Choroid plexus epithelial cell (primary cell): ENCODE measurements around the gene DST.
A peak's percentile ranks its signal among the peaks of the same experiment; 100 is the strongest.

ENCODE experiments used
- DNase-seq: peaks from one replicate; pipeline ENCODE4 v3.0.0-alpha.2; 2010; ENCODE audit warnings: low read depth
- H3K4me3 ChIP-seq: 2 replicates; pipeline ENCODE4 v1.5.1; 2011; ENCODE audit warnings: low read depth, mild to moderate bottlenecking, control low read depth, low read length, moderate library complexity
- CTCF ChIP-seq: conservative IDR thresholded peaks from 2 replicates; pipeline ENCODE4 v1.5.1; 2011; ENCODE audit warnings: low read depth, mild to moderate bottlenecking, control low read depth, inconsistent platforms, low read length, moderate library complexity

Gene DST

GRCh38 chr6:56514395-56514794, 128.3 kb downstream of the DST start:
- TF ChIP-seq CTCF: no peak
- no peak overlapping the region for H3K4me3 ChIP-seq
- DNase-seq: peak; percentile 84

GRCh38 chr6:56513631-56514030, 129.1 kb downstream of the DST start:
- no peak for DNase-seq
- no peak overlapping the region for H3K4me3 ChIP-seq
- no peak for TF ChIP-seq CTCF

- DNase-seq: no peak
- no peak for TF ChIP-seq CTCF
- no peak overlapping the region for H3K4me3 ChIP-seq
These were observed 131.1 kb downstream of the DST start for GRCh38 chr6:56511591-56511990.

- no peak overlapping the region for H3K4me3 ChIP-seq
- TF ChIP-seq CTCF: no peak
- DNase-seq: peak; percentile 73
These were observed 131.6 kb downstream of the DST start for GRCh38 chr6:56510984-56511531.

- no peak for TF ChIP-seq CTCF
- no peak for DNase-seq
- no peak overlapping the region for H3K4me3 ChIP-seq
These were observed 133.7 kb downstream of the DST start for GRCh38 chr6:56509031-56509430.

- H3K4me3 ChIP-seq: no peak overlapping the region
- no peak for TF ChIP-seq CTCF
- no peak for DNase-seq
These were observed 135.2 kb downstream of the DST start for GRCh38 chr6:56507517-56507916.

- TF ChIP-seq CTCF: no peak
- no peak for DNase-seq
- no peak overlapping the region for H3K4me3 ChIP-seq
These were observed 137.0 kb downstream of the DST start for GRCh38 chr6:56505512-56506260.
